HFF-Myc (cell line): ENCODE results near the gene FHIT.

Source experiments
- DNase-seq: peaks from one replicate; pipeline ENCODE4 v3.0.0-alpha.2; 2011; ENCODE audit warnings: low read depth; ENCODE audit errors: extremely low read depth
- H3K4me3 ChIP-seq: replicated peaks from 2 replicates; pipeline ENCODE4 v1.5.1; 2011; ENCODE audit warnings: low read depth, mild to moderate bottlenecking, control low read depth, low read length
- CTCF ChIP-seq: IDR thresholded peaks from 2 replicates; pipeline ENCODE4 v1.5.1; 2012; ENCODE audit warnings: mild to moderate bottlenecking, low read depth, low read length, control low read depth; ENCODE audit errors: missing control alignments

FHIT gene

GRCh38 chr3:59733041-59733809 lies 1518.0 kb downstream of the FHIT start:
- DNase-seq: no peak
- no peak overlapping the region for H3K4me3 ChIP-seq
- no peak for TF ChIP-seq CTCF

GRCh38 chr3:59731943-59732342 lies 1519.3 kb downstream of the FHIT start:
- no peak overlapping the region for H3K4me3 ChIP-seq
- DNase-seq: no peak
- no peak for TF ChIP-seq CTCF

- no peak for DNase-seq
- no peak for TF ChIP-seq CTCF
- no peak overlapping the region for H3K4me3 ChIP-seq
Measured at GRCh38 chr3:59730591-59730990, 1520.7 kb downstream of the FHIT start.

GRCh38 chr3:59728587-59728908 lies 1522.7 kb downstream of the FHIT start:
- no peak for TF ChIP-seq CTCF
- no peak for DNase-seq
- H3K4me3 ChIP-seq: no peak overlapping the region

- TF ChIP-seq CTCF: no peak
- no peak overlapping the region for H3K4me3 ChIP-seq
- DNase-seq: no peak
Measured at GRCh38 chr3:59727902-59728586, 1523.2 kb downstream of the FHIT start.

GRCh38 chr3:59726279-59726678 lies 1525.0 kb downstream of the FHIT start:
- no peak for DNase-seq
- H3K4me3 ChIP-seq: no peak overlapping the region
- no peak for TF ChIP-seq CTCF
